ENCODE results near the gene DGCR8. TPM values are rescaled to one million over a fixed set of nuclear protein-coding genes. Genes with fewer than 3 reads are reported as not detected.

The DGCR8 gene
- total RNA-seq, 1 donor from 2014 or later, result 29.1 TPM

GRCh38 chr22:20146777-20147176, 66.7 kb downstream of the DGCR8 start:
- no peaks in the 10 kb centered on the region for H3F3A ChIP-seq (ENCODE audit: low read depth)
- Mint-ChIP-seq H3K36me3 (no peaks in the 10 kb centered on the region), H3K27ac (peak overlapping the region; percentile 66), H3K27me3 (ENCODE audit: insufficient read depth, low read depth) (no peaks in the 10 kb centered on the region), H3K9me3 (no peaks in the 10 kb centered on the region), H3K4me3 (no peak overlapping the region), H3K4me1 (peaks cover 8% of the 10 kb centered on the region)
- no peaks in the 10 kb centered on the region for H3K27me3 ChIP-seq
- no peaks in the 10 kb centered on the region for H3K4me1 ChIP-seq
- no peak overlapping the region for H2AFZ ChIP-seq (replicated peaks)
- no peak overlapping the region for H3K4me3 ChIP-seq
- no peaks in the 10 kb centered on the region for H3K79me2 ChIP-seq (ENCODE audit: low read depth)
- no peak overlapping the region for H3K4me2 ChIP-seq
- H4K20me1 ChIP-seq (ENCODE audit: low read depth), result no peaks in the 10 kb centered on the region
- no peak for DNase-seq (ENCODE audit: low spot score)
- H3K9me3 ChIP-seq (ENCODE audit: low read depth), result no peaks in the 10 kb centered on the region
- no peak for TF ChIP-seq EZH2 (IDR thresholded peaks at IDR 0.05)
- no peak for TF ChIP-seq EZH2phosphoT487 (IDR thresholded peaks at IDR 0.05)
- TF ChIP-seq CTCF (IDR thresholded peaks at IDR 0.05), result no peak
- H3K36me3 ChIP-seq, result no peaks in the 10 kb centered on the region
- H3K27ac ChIP-seq, result no peak overlapping the region
- no peak overlapping the region for H3K9ac ChIP-seq

- H3K27me3 ChIP-seq, result no peaks in the 10 kb centered on the region
- H3K9me3 ChIP-seq (ENCODE audit: low read depth), result no peaks in the 10 kb centered on the region
- no peaks in the 10 kb centered on the region for H3K79me2 ChIP-seq (ENCODE audit: low read depth)
- no peak overlapping the region for H3K4me2 ChIP-seq
- Mint-ChIP-seq H3K4me3 (no peak overlapping the region), H3K27ac (no peak overlapping the region), H3K27me3 (ENCODE audit: insufficient read depth, low read depth) (no peaks in the 10 kb centered on the region), H3K36me3 (no peaks in the 10 kb centered on the region), H3K9me3 (no peaks in the 10 kb centered on the region), H3K4me1 (peaks cover 8% of the 10 kb centered on the region)
- H3F3A ChIP-seq (ENCODE audit: low read depth), result no peaks in the 10 kb centered on the region
- TF ChIP-seq CTCF (IDR thresholded peaks at IDR 0.05) (no peak), EZH2 (IDR thresholded peaks at IDR 0.05) (no peak)
- no peaks in the 10 kb centered on the region for H4K20me1 ChIP-seq (ENCODE audit: low read depth)
- no peak overlapping the region for H3K4me3 ChIP-seq
- no peak for DNase-seq (ENCODE audit: low spot score)
- no peak overlapping the region for H2AFZ ChIP-seq (replicated peaks)
- no peak overlapping the region for H3K9ac ChIP-seq
- no peaks in the 10 kb centered on the region for H3K4me1 ChIP-seq
- H3K27ac ChIP-seq, result no peak overlapping the region
- no peaks in the 10 kb centered on the region for H3K36me3 ChIP-seq
Measured at GRCh38 chr22:20147237-20147988, 67.4 kb downstream of the DGCR8 start.

- TF ChIP-seq CTCF (IDR thresholded peaks at IDR 0.05) (no peak), EZH2 (IDR thresholded peaks at IDR 0.05) (no peak), EZH2phosphoT487 (IDR thresholded peaks at IDR 0.05) (no peak)
- no peaks in the 10 kb centered on the region for H3K36me3 ChIP-seq
- no peak overlapping the region for H2AFZ ChIP-seq (replicated peaks)
- H3K9ac ChIP-seq, result no peak overlapping the region
- H3K27ac ChIP-seq, result no peak overlapping the region
- H3K4me1 ChIP-seq, result peaks cover under 1% of the 10 kb centered on the region
- Mint-ChIP-seq H3K36me3 (no peaks in the 10 kb centered on the region), H3K4me1 (peaks cover 15% of the 10 kb centered on the region), H3K4me3 (no peak overlapping the region), H3K27ac (no peak overlapping the region), H3K9me3 (no peaks in the 10 kb centered on the region), H3K27me3 (ENCODE audit: insufficient read depth, low read depth) (no peaks in the 10 kb centered on the region)
- no peak for DNase-seq (ENCODE audit: low spot score)
- H3K27me3 ChIP-seq, result no peaks in the 10 kb centered on the region
- no peaks in the 10 kb centered on the region for H3F3A ChIP-seq (ENCODE audit: low read depth)
- H4K20me1 ChIP-seq (ENCODE audit: low read depth), result no peaks in the 10 kb centered on the region
- H3K4me2 ChIP-seq, result no peak overlapping the region
- no peaks in the 10 kb centered on the region for H3K9me3 ChIP-seq (ENCODE audit: low read depth)
- H3K79me2 ChIP-seq (ENCODE audit: low read depth), result no peaks in the 10 kb centered on the region
- H3K4me3 ChIP-seq, result no peak overlapping the region
Measured at GRCh38 chr22:20148414-20148813, 68.4 kb downstream of the DGCR8 start.

All from neural progenitor cell (in vitro differentiated cells).